Measurements from ENCODE around the gene TCFL5.

- no peak for TF ChIP-seq POLR2A (IDR thresholded peaks at IDR 0.05; ENCODE audit: low read length)
- no peak for TF ChIP-seq GATA1 (IDR thresholded peaks at IDR 0.05; ENCODE audit: low read depth, low read length)
These were observed 45.4 kb downstream of the TCFL5 start for GRCh38 chr20:62816031-62816883.

All from erythroblast (primary cell).